Measurements from ENCODE around the gene EIF3L.
A peak's percentile ranks its signal among the peaks of the same experiment; 100 is the strongest.

The EIF3L gene

DNA sequence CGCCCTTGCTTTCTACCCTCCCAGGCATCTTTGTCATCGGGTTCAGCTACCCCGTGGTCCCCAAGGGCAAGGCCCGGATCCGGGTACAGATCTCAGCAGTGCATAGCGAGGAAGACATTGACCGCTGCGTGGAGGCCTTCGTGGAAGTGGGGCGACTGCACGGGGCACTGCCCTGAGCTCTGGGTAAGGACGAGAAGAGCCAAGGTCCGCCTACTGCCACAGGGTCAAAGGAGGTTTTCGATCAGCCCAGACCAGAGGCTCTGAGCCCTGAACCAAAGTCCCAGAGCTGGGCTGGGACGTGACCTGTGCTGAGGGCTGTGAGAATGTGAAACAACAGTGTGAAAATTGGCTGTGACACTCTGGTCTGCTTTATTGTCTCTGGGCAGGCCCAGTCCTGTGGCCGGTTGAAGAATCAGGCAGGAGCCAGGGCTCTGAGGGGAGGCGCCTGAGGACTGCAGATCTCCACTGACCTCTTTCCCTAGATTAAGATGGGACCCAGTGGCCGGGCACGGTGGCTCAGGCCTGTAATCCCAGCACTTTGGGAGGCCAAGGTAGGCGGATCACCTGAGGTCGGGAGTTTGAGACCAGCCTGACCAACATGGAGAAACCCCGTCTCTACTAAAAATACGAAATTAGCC is 32.6 kb upstream of the EIF3L start:
- no peak for TF ChIP-seq POLR2AphosphoS5 (IDR thresholded peaks at IDR 0.05; ENCODE audit: low read depth)
- no peak for TF ChIP-seq CTCF (IDR thresholded peaks at IDR 0.05; ENCODE audit: insufficient read depth, low read length)
- TF ChIP-seq, protein P1, sequence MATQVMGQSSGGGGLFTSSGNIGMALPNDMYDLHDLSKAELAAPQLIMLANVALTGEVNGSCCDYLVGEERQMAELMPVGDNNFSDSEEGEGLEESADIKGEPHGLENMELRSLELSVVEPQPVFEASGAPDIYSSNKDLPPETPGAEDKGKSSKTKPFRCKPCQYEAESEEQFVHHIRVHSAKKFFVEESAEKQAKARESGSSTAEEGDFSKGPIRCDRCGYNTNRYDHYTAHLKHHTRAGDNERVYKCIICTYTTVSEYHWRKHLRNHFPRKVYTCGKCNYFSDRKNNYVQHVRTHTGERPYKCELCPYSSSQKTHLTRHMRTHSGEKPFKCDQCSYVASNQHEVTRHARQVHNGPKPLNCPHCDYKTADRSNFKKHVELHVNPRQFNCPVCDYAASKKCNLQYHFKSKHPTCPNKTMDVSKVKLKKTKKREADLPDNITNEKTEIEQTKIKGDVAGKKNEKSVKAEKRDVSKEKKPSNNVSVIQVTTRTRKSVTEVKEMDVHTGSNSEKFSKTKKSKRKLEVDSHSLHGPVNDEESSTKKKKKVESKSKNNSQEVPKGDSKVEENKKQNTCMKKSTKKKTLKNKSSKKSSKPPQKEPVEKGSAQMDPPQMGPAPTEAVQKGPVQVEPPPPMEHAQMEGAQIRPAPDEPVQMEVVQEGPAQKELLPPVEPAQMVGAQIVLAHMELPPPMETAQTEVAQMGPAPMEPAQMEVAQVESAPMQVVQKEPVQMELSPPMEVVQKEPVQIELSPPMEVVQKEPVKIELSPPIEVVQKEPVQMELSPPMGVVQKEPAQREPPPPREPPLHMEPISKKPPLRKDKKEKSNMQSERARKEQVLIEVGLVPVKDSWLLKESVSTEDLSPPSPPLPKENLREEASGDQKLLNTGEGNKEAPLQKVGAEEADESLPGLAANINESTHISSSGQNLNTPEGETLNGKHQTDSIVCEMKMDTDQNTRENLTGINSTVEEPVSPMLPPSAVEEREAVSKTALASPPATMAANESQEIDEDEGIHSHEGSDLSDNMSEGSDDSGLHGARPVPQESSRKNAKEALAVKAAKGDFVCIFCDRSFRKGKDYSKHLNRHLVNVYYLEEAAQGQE (IDR thresholded peaks at IDR 0.05; ENCODE audit: insufficient replicate concordance, low read depth): no peak
- TF ChIP-seq GABPA (IDR thresholded peaks at IDR 0.05; ENCODE audit: low read depth): no peak
- TF ChIP-seq SPI1 (IDR thresholded peaks at IDR 0.05; ENCODE audit: borderline replicate concordance, low read depth): no peak
- H3K27ac ChIP-seq (replicated peaks): no peak overlapping the region
- H3K27me3 ChIP-seq (ENCODE audit: insufficient read depth, poor library complexity, severe bottlenecking): peaks cover 2% of the 10 kb centered on the region
- no peak for DNase-seq (ENCODE audit: low read depth in 1 of 2, low spot score in 1 of 2)
- H3K4me3 ChIP-seq (replicated peaks; ENCODE audit: insufficient read depth, low read length): no peak overlapping the region

- TF ChIP-seq CTCF (IDR thresholded peaks at IDR 0.05; ENCODE audit: insufficient read depth, low read length) (peak; percentile 84), SPI1 (IDR thresholded peaks at IDR 0.05; ENCODE audit: borderline replicate concordance, low read depth) (no peak), GABPA (IDR thresholded peaks at IDR 0.05; ENCODE audit: low read depth) (no peak), POLR2AphosphoS5 (IDR thresholded peaks at IDR 0.05; ENCODE audit: low read depth) (no peak)
- TF ChIP-seq, protein P1 (IDR thresholded peaks at IDR 0.05; ENCODE audit: insufficient replicate concordance, low read depth): no peak
- Histone ChIP-seq H3K4me3 (replicated peaks; ENCODE audit: insufficient read depth, low read length) (no peak overlapping the region), H3K27ac (replicated peaks) (no peak overlapping the region), H3K27me3 (ENCODE audit: insufficient read depth, poor library complexity, severe bottlenecking) (peaks cover 2% of the 10 kb centered on the region)
- peak in 1 of 2 experiments; percentile 72 for DNase-seq (ENCODE audit: low read depth in 1 of 2, low spot score in 1 of 2)
Measured at GRCh38 chr22:37817705-37818408, 31.4 kb upstream of the EIF3L start.

DNA sequence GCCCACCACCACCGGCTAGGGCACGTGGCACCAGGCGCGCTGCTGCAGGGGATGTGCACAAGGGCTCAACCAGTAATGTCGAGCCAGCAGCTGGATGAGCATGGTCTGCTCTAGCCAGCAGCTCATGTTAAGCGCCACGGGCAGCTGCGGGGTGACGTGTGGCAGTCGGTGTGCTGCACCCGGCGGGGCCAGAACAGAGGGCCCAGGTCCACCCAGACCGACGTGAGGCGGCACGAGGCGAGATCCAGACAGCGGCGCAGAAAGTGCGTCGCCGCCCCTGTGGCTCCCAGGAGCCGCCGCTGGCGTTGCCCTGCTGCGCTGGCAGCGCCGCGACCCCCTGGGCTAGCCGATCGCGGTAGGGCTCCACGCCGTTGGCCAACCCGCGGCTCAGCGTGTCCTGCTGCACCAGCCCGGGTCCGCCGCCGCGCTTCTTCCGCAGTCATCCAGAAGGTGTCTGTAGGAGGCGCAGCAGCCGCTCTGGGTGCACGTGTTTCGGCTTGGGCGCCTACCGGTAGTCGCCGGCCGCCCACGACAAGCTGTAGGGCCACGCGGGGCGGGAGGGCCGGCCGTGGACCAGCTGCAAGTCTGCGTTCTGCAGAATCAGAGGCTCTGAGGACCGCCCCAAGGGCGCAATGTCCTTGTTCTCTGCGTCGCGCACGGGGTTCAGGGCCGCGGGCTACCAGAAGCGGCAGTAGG is 30.7 kb upstream of the EIF3L start:
- H3K4me3 ChIP-seq (replicated peaks; ENCODE audit: insufficient read depth, low read length): no peak overlapping the region; the same call in 1 of the 2 replicates
- no peak overlapping the region for H3K27ac ChIP-seq (replicated peaks)
- no peak for TF ChIP-seq CTCF (IDR thresholded peaks at IDR 0.05; ENCODE audit: insufficient read depth, low read length)
- no peak for TF ChIP-seq POLR2AphosphoS5 (IDR thresholded peaks at IDR 0.05; ENCODE audit: low read depth)
- no peak for TF ChIP-seq GABPA (IDR thresholded peaks at IDR 0.05; ENCODE audit: low read depth)
- TF ChIP-seq, protein P1 (IDR thresholded peaks at IDR 0.05; ENCODE audit: insufficient replicate concordance, low read depth): no peak
- TF ChIP-seq SPI1 (IDR thresholded peaks at IDR 0.05; ENCODE audit: borderline replicate concordance, low read depth): no peak
- H3K27me3 ChIP-seq (ENCODE audit: insufficient read depth, poor library complexity, severe bottlenecking): peaks cover 2% of the 10 kb centered on the region
- peak in 1 of 2 experiments; percentile 73 for DNase-seq (ENCODE audit: low read depth in 1 of 2, low spot score in 1 of 2)
